Neural cell (in vitro differentiated cells): ENCODE results near the gene MROH2A. TPM values are rescaled to one million over a fixed set of nuclear protein-coding genes. Genes with fewer than 3 reads are reported as not detected.

Experiments
- H2AFZ ChIP-seq: fragments of 200-600, 300-800 bp; sonication (generic), shearing (Covaris generic); 2 replicates; pipeline ENCODE4 v1.6.0; 2014; ENCODE audit warnings: low read depth, mild to moderate bottlenecking, antibody characterized with exemption, low read length, moderate library complexity
- H3F3A ChIP-seq: fragments of 200-600 bp; shearing (Covaris generic); 2 replicates; pipeline ENCODE4 v1.6.1; 2016; ENCODE audit warnings: mild to moderate bottlenecking, moderate library complexity, mixed read lengths, antibody characterized with exemption, low read length; ENCODE audit not compliant: insufficient read depth, poor library complexity, severe bottlenecking
- H3K27ac ChIP-seq: fragments of 200-600, 300-800 bp; sonication (generic), shearing (Covaris generic); 2 replicates; pipeline ENCODE4 v1.5.1; 2014; ENCODE audit warnings: mild to moderate bottlenecking, low read length, moderate library complexity
- H3K27me3 ChIP-seq: fragments of 300-800, 200-600 bp; sonication (generic), shearing (Covaris generic); 2 replicates; pipeline ENCODE4 v1.6.0; 2014; ENCODE audit warnings: mild to moderate bottlenecking, low read depth, low read length, moderate library complexity; ENCODE audit not compliant: insufficient read depth
- H3K36me3 ChIP-seq: fragments of 300-800, 200-600 bp; sonication (generic), shearing (Covaris generic); 2 replicates; pipeline ENCODE4 v1.5.1; 2014; ENCODE audit warnings: mild to moderate bottlenecking, antibody characterized with exemption, low read length, moderate library complexity; ENCODE audit not compliant: insufficient read depth
- H3K4me2 ChIP-seq: fragments of 300-800, 200-600 bp; sonication (generic), shearing (Covaris generic); 2 replicates; pipeline ENCODE4 v1.6.0; 2014; ENCODE audit warnings: mild to moderate bottlenecking, low read length
- H3K4me3 ChIP-seq: fragments of 300-800, 200-600 bp; sonication (generic), shearing (Covaris generic); 2 replicates; pipeline ENCODE4 v1.5.1; 2014; ENCODE audit warnings: mild to moderate bottlenecking, low read length, moderate library complexity
- H3K79me2 ChIP-seq: fragments of 200-600 bp; shearing (Covaris generic); replicated peaks from 2 replicates; pipeline ENCODE4 v1.6.0; 2014; ENCODE audit warnings: mild to moderate bottlenecking, low read length, moderate library complexity; ENCODE audit not compliant: insufficient read depth
- H3K9ac ChIP-seq: fragments of 300-800, 200-600 bp; sonication (generic), shearing (Covaris generic); 2 replicates; pipeline ENCODE4 v1.6.1; 2016; ENCODE audit warnings: mild to moderate bottlenecking, low read length, mixed read lengths
- H3K9me2 ChIP-seq: fragments of 200-600 bp; shearing (Covaris generic); 2 replicates; pipeline ENCODE4 v1.6.1; 2016; ENCODE audit warnings: mild to moderate bottlenecking, low read length, mixed read lengths; ENCODE audit not compliant: insufficient read depth
- H3K9me3 ChIP-seq: fragments of 200-600, 300-800 bp; sonication (generic), shearing (Covaris generic); 2 replicates; pipeline ENCODE4 v1.6.1; 2016; ENCODE audit warnings: mild to moderate bottlenecking, mixed run types, low read length, moderate library complexity, mixed read lengths
- H4K20me1 ChIP-seq: fragments of 200-600 bp; shearing (Covaris generic); 2 replicates; pipeline ENCODE4 v1.6.1; 2016; ENCODE audit warnings: mild to moderate bottlenecking, mixed run types; ENCODE audit not compliant: insufficient read depth
- CTCF ChIP-seq: fragments of 450-650 bp; IDR thresholded peaks from 2 replicates; pipeline ENCODE4 v1.5.1; 2014; ENCODE audit warnings: antibody characterized with exemption, mild to moderate bottlenecking, moderate library complexity; ENCODE audit not compliant: poor library complexity, severe bottlenecking
- EP300 ChIP-seq: fragments of 450-650 bp; conservative IDR thresholded peaks from 2 replicates; pipeline ENCODE4 v1.6.1; 2014; ENCODE audit warnings: antibody characterized with exemption, mild to moderate bottlenecking, moderate library complexity; ENCODE audit not compliant: poor library complexity, severe bottlenecking
- EZH2 ChIP-seq: fragments of 200-600, 300-800 bp; shearing (Covaris generic), sonication (generic); IDR thresholded peaks from 2 replicates; pipeline ENCODE4 v1.6.1; 2014; ENCODE audit warnings: antibody characterized with exemption, low read length, borderline replicate concordance, mild to moderate bottlenecking; ENCODE audit not compliant: insufficient read depth, poor library complexity, severe bottlenecking
- MXI1 ChIP-seq: fragments of 450-650 bp; conservative IDR thresholded peaks from 2 replicates; pipeline ENCODE4 v1.6.1; 2014; ENCODE audit warnings: antibody characterized with exemption, mild to moderate bottlenecking; ENCODE audit not compliant: poor library complexity, severe bottlenecking
- POLR2AphosphoS5 ChIP-seq: IDR thresholded peaks from 2 replicates; pipeline ENCODE4 v1.6.1; 2012
- RAD21 ChIP-seq: fragments of 450-650 bp; conservative IDR thresholded peaks from 2 replicates; pipeline ENCODE4 v1.6.1; 2014; ENCODE audit warnings: antibody characterized with exemption, mild to moderate bottlenecking, moderate library complexity
- REST ChIP-seq: IDR thresholded peaks from 2 replicates; pipeline ENCODE4 v1.6.1; 2012; ENCODE audit warnings: borderline replicate concordance
- SMC3 ChIP-seq: fragments of 450-650 bp; conservative IDR thresholded peaks from 2 replicates; pipeline ENCODE4 v1.6.1; 2014; ENCODE audit warnings: antibody characterized with exemption, mild to moderate bottlenecking, moderate library complexity; ENCODE audit not compliant: poor library complexity
- TAF1 ChIP-seq: IDR thresholded peaks from 2 replicates; pipeline ENCODE4 v1.6.1; 2012; ENCODE audit warnings: low read depth
- polyA plus RNA-seq: library from polyadenylated mRNA; depleted of rRNA; stranded (reverse); fragments of >200 nt; gene quantifications from 2 replicates; pipeline ENCODE4 v1.2.3, GENCODE V29; 2014

Gene MROH2A
- polyA plus RNA-seq, 1 donor from 2014 or later: not detected

GRCh38 chr2:233828546-233829192, 50.5 kb downstream of the MROH2A start:
- Histone ChIP-seq H3K79me2 (no peaks in the 10 kb centered on the region), H3F3A (no peaks in the 10 kb centered on the region), H3K27me3 (no peaks in the 10 kb centered on the region), H2AFZ (no peak overlapping the region), H3K9me3 (no peaks in the 10 kb centered on the region), H3K9ac (no peak overlapping the region), H4K20me1 (no peaks in the 10 kb centered on the region), H3K4me2 (no peak overlapping the region), H3K36me3 (no peaks in the 10 kb centered on the region), H3K27ac (no peak overlapping the region), H3K4me3 (no peak overlapping the region), H3K9me2 (no peaks in the 10 kb centered on the region)
- TF ChIP-seq POLR2AphosphoS5: no peak
- no peak for TF ChIP-seq EP300
- TF ChIP-seq REST: no peak

GRCh38 chr2:233829193-233830110, 51.3 kb downstream of the MROH2A start:
- no peaks in the 10 kb centered on the region for H4K20me1 ChIP-seq
- H3K36me3 ChIP-seq: no peaks in the 10 kb centered on the region
- no peaks in the 10 kb centered on the region for H3F3A ChIP-seq
- no peak overlapping the region for H2AFZ ChIP-seq
- H3K4me2 ChIP-seq: no peak overlapping the region
- H3K27me3 ChIP-seq: no peaks in the 10 kb centered on the region
- no peaks in the 10 kb centered on the region for H3K79me2 ChIP-seq
- H3K4me3 ChIP-seq: no peak overlapping the region
- H3K27ac ChIP-seq: no peak overlapping the region
- no peaks in the 10 kb centered on the region for H3K9me3 ChIP-seq
- no peaks in the 10 kb centered on the region for H3K9me2 ChIP-seq
- no peak overlapping the region for H3K9ac ChIP-seq
- TF ChIP-seq EP300 (no peak), RAD21 (no peak), CTCF (no peak), REST (no peak), EZH2 (no peak), TAF1 (no peak), SMC3 (no peak), MXI1 (no peak), POLR2AphosphoS5 (no peak)
